Eye (tissue), 1 donor: ENCODE results near the gene DST.
A peak's percentile ranks its signal among the peaks of the same experiment; 100 is the strongest.

Experiments
- DNase-seq: peaks from one replicate; pipeline ENCODE4 v3.0.0-alpha.2; 2015

The DST gene

GRCh38 chr6:56479381-56479780 lies 163.3 kb downstream of the DST start:
- DNase-seq, result no peak

GRCh38 chr6:56478202-56478601 lies 164.5 kb downstream of the DST start:
- no peak for DNase-seq

- no peak for DNase-seq
Measured at GRCh38 chr6:56477241-56477640, 165.4 kb downstream of the DST start.

GRCh38 chr6:56475736-56476457 lies 166.8 kb downstream of the DST start:
- DNase-seq, result no peak

GRCh38 chr6:56474532-56474931 lies 168.2 kb downstream of the DST start:
- no peak for DNase-seq

- no peak for DNase-seq
Measured at GRCh38 chr6:56463443-56463842, 179.2 kb downstream of the DST start.

GRCh38 chr6:56459030-56459805 lies 183.5 kb downstream of the DST start:
- DNase-seq, result no peak

GRCh38 chr6:56458324-56458884 lies 184.3 kb downstream of the DST start:
- DNase-seq, result no peak

GRCh38 chr6:56456785-56457184 lies 185.9 kb downstream of the DST start:
- DNase-seq, result no peak

- peak; percentile 51 for DNase-seq
Measured at GRCh38 chr6:56450882-56451739, 191.6 kb downstream of the DST start.

GRCh38 chr6:56450376-56450775 lies 192.3 kb downstream of the DST start:
- DNase-seq, result no peak

GRCh38 chr6:56448046-56448445 lies 194.6 kb downstream of the DST start:
- DNase-seq, result no peak

- no peak for DNase-seq
Measured at GRCh38 chr6:56445818-56446217, 196.9 kb downstream of the DST start.

- no peak for DNase-seq
Measured at GRCh38 chr6:56444855-56445254, 197.8 kb downstream of the DST start.

- DNase-seq, result no peak
Measured at GRCh38 chr6:56440551-56440981, 202.1 kb downstream of the DST start.

- DNase-seq, result no peak
Measured at GRCh38 chr6:56437171-56437900, 205.4 kb downstream of the DST start.

- no peak for DNase-seq
Measured at GRCh38 chr6:56435754-56436153, 206.9 kb downstream of the DST start.

GRCh38 chr6:56435326-56435725 lies 207.4 kb downstream of the DST start:
- DNase-seq, result no peak

GRCh38 chr6:56434606-56435005 lies 208.1 kb downstream of the DST start:
- DNase-seq, result no peak

GRCh38 chr6:56433119-56433518 lies 209.6 kb downstream of the DST start:
- DNase-seq, result no peak

- no peak for DNase-seq
Measured at GRCh38 chr6:56432194-56432593, 210.5 kb downstream of the DST start.
